ENCODE data around the gene ZMYND19.

DNA sequence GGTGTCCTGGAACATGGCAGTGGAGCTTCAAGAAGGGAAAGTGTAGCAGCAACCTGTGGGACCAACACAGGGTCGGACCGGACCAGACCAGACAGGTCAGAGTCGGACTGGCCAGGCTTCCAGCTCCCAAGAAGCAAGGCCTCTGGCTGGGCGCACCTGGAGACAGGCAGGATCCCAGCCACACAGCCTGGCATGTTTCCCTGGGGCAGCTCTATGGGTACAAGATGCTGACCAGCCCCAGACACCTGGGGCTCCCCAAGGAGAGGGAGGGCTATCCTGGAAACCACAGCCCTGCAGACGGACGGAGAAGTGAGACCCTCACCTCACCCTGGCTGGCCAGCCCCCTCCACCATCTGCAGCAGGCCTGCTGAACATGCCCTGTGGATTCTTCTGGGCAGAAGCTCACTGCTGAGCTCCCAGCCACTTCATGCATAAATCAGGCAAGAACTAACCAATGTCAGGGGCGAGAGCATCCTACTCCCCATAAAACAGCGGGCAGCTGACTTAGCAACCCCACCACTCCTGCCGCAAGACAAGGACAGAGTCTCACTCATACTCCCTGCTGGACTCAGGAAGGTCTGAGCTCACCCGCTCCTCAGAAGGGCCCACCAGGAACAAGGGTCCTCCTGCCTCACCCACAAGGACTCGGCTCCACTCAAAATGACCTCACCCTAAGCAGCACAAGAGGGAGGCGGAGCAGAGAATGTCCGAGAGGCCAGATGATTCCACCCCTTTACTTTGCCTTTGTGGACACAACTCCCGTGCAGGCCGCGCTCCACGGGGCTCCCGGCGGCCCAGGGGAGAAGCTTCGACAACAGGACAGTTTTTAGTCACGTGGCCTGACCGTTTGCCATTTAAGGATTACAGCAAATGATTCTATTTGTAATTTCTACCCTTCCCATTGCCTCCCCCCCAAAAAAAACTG is 8.7 kb downstream of the ZMYND19 start:
- no peak for TF ChIP-seq EZH2 (IDR thresholded peaks at IDR 0.05; ENCODE audit: borderline replicate concordance, low read depth, low read length, severe bottlenecking)
- TF ChIP-seq POLR2A (IDR thresholded peaks at IDR 0.05; ENCODE audit: low read depth, low read length), result no peak
- TF ChIP-seq, protein P1, sequence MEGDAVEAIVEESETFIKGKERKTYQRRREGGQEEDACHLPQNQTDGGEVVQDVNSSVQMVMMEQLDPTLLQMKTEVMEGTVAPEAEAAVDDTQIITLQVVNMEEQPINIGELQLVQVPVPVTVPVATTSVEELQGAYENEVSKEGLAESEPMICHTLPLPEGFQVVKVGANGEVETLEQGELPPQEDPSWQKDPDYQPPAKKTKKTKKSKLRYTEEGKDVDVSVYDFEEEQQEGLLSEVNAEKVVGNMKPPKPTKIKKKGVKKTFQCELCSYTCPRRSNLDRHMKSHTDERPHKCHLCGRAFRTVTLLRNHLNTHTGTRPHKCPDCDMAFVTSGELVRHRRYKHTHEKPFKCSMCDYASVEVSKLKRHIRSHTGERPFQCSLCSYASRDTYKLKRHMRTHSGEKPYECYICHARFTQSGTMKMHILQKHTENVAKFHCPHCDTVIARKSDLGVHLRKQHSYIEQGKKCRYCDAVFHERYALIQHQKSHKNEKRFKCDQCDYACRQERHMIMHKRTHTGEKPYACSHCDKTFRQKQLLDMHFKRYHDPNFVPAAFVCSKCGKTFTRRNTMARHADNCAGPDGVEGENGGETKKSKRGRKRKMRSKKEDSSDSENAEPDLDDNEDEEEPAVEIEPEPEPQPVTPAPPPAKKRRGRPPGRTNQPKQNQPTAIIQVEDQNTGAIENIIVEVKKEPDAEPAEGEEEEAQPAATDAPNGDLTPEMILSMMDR (IDR thresholded peaks at IDR 0.05; ENCODE audit: extremely low read depth in 1 of 2, insufficient read depth in 1 of 2, low read depth in 1 of 2, low read length in 2 of 2), result no peak
- no peak for TF ChIP-seq POLR2AphosphoS5 (IDR thresholded peaks at IDR 0.05; ENCODE audit: insufficient read depth, low read depth, low read length)
